ENCODE data around the gene ARHGAP12.

Gene ARHGAP12

DNA sequence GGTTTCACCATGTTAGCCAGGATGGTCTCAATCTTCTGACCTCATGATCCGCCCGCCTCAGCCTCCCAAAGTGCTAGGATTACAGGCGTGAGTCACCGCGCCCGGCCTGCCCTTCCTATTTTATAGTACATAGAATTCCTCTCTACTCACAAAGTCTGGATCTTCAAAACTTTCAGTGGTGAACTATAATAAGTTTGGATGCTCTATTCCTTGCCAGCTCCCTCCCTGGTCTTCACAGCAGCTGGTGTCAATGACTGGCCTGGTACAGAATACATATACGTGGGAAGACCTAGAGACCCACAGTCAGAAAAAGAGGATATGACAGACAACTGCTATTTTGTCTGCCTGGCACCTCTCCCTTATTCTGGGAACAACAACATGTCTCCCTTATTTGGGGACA is 40.8 kb downstream of the ARHGAP12 start:
- DNase-seq (ENCODE audit: low read depth in 2 of 2), result no peak
- no peak overlapping the region for H3K4me3 ChIP-seq (replicated peaks in 1 of 2; ENCODE audit: low read depth in 2 of 2, low read length in 2 of 2)
- TF ChIP-seq, protein P1, sequence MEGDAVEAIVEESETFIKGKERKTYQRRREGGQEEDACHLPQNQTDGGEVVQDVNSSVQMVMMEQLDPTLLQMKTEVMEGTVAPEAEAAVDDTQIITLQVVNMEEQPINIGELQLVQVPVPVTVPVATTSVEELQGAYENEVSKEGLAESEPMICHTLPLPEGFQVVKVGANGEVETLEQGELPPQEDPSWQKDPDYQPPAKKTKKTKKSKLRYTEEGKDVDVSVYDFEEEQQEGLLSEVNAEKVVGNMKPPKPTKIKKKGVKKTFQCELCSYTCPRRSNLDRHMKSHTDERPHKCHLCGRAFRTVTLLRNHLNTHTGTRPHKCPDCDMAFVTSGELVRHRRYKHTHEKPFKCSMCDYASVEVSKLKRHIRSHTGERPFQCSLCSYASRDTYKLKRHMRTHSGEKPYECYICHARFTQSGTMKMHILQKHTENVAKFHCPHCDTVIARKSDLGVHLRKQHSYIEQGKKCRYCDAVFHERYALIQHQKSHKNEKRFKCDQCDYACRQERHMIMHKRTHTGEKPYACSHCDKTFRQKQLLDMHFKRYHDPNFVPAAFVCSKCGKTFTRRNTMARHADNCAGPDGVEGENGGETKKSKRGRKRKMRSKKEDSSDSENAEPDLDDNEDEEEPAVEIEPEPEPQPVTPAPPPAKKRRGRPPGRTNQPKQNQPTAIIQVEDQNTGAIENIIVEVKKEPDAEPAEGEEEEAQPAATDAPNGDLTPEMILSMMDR (IDR thresholded peaks at IDR 0.05; ENCODE audit: low read depth, low read length), result no peak

DNA sequence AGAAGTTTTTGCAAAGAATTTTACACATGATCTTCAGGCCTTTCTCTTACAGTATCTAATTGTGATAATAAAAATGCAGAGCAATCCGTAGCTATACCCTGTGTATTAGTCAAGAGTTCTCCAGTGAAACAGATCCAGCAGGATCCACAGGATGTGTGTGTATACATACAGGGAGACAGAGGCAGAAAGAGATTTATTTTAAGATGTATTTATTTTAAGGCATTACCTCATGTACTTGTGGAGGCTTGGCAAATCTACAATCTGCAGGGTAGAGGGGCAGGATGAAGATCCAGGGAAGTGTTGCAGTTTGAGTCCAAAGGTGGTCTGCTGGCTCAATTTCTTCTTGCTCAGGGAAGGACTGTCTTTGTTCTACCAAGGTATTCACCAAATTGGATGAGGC is 41.7 kb downstream of the ARHGAP12 start:
- no peak for DNase-seq (ENCODE audit: low read depth in 2 of 2)
- no peak overlapping the region for H3K4me3 ChIP-seq (replicated peaks in 1 of 2; ENCODE audit: low read depth in 2 of 2, low read length in 2 of 2)
- TF ChIP-seq, protein P1 (IDR thresholded peaks at IDR 0.05; ENCODE audit: low read depth, low read length), result no peak

DNA sequence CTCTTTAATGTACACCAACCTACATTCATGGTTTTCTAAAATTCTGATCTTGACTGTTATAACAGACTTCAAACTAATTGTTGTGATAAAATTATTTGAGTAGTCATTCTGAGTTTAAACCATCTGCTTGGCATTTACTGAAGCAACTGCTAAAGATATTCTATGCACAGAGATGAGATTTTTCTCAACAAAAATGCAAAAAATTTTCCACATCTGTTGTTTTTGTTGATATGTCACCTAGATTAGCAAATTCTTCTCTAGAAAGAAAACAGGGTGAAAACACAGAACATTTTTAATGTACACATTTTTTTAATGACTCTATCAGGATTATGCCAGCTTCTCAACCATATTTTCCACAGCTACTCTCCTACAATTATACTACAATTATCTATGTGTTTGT is 42.7 kb downstream of the ARHGAP12 start:
- no peak for DNase-seq (ENCODE audit: low read depth in 2 of 2)
- TF ChIP-seq, protein P1 (IDR thresholded peaks at IDR 0.05; ENCODE audit: low read depth, low read length), result no peak
- H3K4me3 ChIP-seq (replicated peaks in 1 of 2; ENCODE audit: low read depth in 2 of 2, low read length in 2 of 2), result no peak overlapping the region

DNA sequence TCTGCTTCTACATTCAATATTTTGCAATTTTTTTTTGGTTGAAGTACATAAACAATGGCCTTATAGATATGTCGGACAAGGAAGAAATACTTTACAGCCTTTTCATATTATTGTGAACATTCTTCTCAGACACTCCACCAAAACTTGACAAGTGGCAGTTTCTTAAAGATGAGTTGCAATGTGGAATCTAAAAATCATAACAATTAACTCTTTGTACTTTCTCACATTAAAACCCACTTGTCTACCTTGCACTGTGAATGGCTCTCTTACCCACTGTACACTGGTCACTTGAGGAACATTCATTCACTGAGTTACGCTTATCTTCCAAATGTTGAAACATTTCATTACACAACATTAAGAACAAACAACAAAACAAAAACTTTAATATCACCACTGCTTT is 44.2 kb downstream of the ARHGAP12 start:
- DNase-seq (ENCODE audit: low read depth in 2 of 2), result no peak
- TF ChIP-seq, protein P1 (IDR thresholded peaks at IDR 0.05; ENCODE audit: low read depth, low read length), result no peak
- no peak overlapping the region for H3K4me3 ChIP-seq (replicated peaks in 1 of 2; ENCODE audit: low read depth in 2 of 2, low read length in 2 of 2)

DNA sequence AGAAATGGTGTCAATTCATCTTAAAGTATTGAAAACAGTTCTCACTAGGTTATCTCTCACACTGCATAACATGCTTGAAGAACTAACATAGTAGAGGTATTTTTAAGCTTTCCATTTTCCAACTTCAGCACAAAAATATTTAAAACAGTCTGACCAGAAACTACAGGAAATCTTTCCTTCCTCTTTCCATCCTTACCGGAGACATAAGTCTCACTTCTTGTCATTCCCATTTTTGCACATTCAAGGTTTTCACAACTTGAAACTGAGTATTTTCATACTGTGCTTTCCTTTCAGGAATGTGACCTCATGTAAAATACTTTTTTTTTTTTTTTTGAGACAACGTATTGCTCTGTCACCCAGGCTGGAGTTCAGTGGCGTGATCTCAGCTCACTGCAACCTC is 45.2 kb downstream of the ARHGAP12 start:
- H3K4me3 ChIP-seq (replicated peaks in 1 of 2; ENCODE audit: low read depth in 2 of 2, low read length in 2 of 2), result no peak overlapping the region
- no peak for DNase-seq (ENCODE audit: low read depth in 2 of 2)
- TF ChIP-seq, protein P1 (IDR thresholded peaks at IDR 0.05; ENCODE audit: low read depth, low read length), result no peak

DNA sequence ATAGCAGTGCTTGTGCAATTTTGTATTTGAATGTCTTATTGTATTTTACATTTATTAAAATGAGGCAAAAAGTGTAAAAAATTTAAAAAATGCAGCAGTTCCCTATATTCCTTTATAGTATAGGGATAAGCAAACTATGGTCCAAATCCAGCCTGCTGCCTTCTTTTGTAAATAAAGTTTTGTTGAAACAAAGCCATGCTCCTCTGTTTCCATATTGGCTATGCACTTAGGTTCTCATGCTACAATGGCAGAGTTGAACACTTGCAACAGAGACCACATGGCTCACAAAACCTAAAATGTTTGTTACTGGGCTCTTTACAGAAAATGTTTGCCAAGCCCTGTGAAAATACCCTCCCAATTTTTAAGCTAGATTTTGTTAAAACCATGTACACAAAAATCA is 50.1 kb downstream of the ARHGAP12 start:
- DNase-seq (ENCODE audit: low read depth in 2 of 2), result no peak
- TF ChIP-seq, protein P1 (IDR thresholded peaks at IDR 0.05; ENCODE audit: low read depth, low read length), result no peak
- no peak overlapping the region for H3K4me3 ChIP-seq (replicated peaks in 1 of 2; ENCODE audit: low read depth in 2 of 2, low read length in 2 of 2)

DNA sequence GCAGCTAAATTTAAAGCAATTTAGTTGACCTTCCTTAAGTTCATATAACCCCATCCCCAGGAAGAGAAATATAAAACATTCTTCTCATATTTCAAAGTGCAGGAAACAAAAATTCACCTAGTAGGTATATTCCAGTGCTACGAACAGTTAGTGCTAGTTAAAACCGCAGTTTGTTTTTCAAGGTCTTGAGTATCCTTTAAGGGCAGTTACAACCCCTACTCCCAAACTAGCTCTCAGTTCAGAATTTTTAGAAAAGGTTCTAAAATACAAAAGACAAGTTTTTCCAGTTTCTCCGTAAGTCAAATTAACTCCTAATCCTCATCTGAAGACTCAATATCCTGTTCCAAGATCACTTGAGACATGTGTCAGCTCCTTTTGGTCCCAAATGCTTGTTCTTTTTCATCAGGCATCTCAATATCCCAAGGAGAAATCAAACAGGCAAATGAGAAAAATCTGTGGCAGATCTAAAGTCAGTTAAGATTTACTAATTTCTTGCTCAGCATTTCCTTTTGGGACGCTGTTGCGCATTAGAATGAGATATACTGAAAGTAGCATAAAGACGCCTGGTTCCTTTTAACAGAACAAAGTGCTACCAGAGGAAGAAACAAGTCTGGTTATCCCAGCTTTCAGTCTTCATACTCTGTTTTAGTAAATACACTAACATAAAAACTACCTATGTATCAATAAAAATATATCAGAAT is 51.8 kb downstream of the ARHGAP12 start:
- no peak overlapping the region for H3K4me3 ChIP-seq (replicated peaks in 1 of 2; ENCODE audit: low read depth in 2 of 2, low read length in 2 of 2)
- DNase-seq (ENCODE audit: low read depth in 2 of 2), result no peak
- TF ChIP-seq, protein P1 (IDR thresholded peaks at IDR 0.05; ENCODE audit: low read depth, low read length), result no peak

Measured in cardiac fibroblast (primary cell).